Right lobe of liver (tissue), 4 donors: ENCODE results near the gene CAPN2.

Experiments
- CTCF ChIP-seq, 4 donors: fragments of 200-600 bp in 3 of 4; fragments of 450-650 bp in 1 of 4; IDR thresholded peaks; one replicate each; pipeline versions ENCODE4 v1.5.1 to v1.8.0; 2016 to 2022; ENCODE audit warnings: antibody characterized with exemption in 4 of 4, mild to moderate bottlenecking in 2 of 4
- POLR2A ChIP-seq: fragments of 450-650 bp; IDR thresholded peaks from one replicate; pipeline ENCODE4 v1.6.1; 2017; ENCODE audit warnings: antibody characterized with exemption, mild to moderate bottlenecking
- donor health status: DM: no; HTN: no; CAD: no.
- donor health status: DM: no; HTN: no; CAD: no.
- donor health status: DM: no; HTN: yes; CAD: no.

DNA sequence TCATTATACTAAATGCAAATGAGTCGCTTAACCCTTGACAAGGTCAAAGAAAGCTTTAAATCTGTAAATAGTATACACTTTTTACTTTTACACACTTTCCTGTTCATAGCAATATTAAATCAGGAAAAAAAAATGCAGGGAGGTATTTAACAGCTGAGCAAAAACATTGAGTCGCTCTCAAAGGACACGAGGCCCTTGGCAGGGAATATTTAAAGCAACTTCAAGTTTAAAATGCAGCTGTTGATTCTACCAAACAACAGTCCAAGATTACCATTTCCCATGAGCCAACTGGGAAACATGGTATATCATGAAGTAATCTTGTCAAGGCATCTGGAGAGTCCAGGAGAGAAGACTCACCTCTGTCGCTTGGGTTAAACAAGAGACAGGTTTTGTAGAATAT, 62.7 kb downstream of the CAPN2 start:
- TF ChIP-seq CTCF (IDR thresholded peaks at IDR 0.05), result no peak
- TF ChIP-seq POLR2A, result no peak
